AML-193 (cell line): ENCODE measurements around the gene PLA2G4D.
A peak's percentile ranks its signal among the peaks of the same experiment; 100 is the strongest.

ENCODE experiments used
- DNase-seq, 2 experiments: peaks; one replicate each; lab custom pipeline; 2025; lab: John Stamatoyannopoulos, UW

The PLA2G4D gene

GRCh38 chr15:42094512-42094963 is at the start of gene PLA2G4D:
Gene PLA2G4D (minus strand): TSS chr15:42094562. CDS start chr15:42094459, 103 bp downstream.
- no peak for DNase-seq

GRCh38 chr15:42143356-42143755 is 49.0 kb upstream of the PLA2G4D start:
- DNase-seq = no peak

GRCh38 chr15:42141795-42142667 is 47.7 kb upstream of the PLA2G4D start:
- no peak for DNase-seq

- DNase-seq = no peak
Observed at GRCh38 chr15:42141246-42141645, 46.9 kb upstream of the PLA2G4D start.

- DNase-seq = no peak
Observed at GRCh38 chr15:42140383-42141070, 46.2 kb upstream of the PLA2G4D start.

GRCh38 chr15:42139596-42139995 is 45.2 kb upstream of the PLA2G4D start:
- DNase-seq = no peak

- DNase-seq = no peak
Observed at GRCh38 chr15:42138968-42139386, 44.6 kb upstream of the PLA2G4D start.

GRCh38 chr15:42138411-42138810 is 44.0 kb upstream of the PLA2G4D start:
- DNase-seq = no peak

GRCh38 chr15:42137461-42138261 is 43.3 kb upstream of the PLA2G4D start:
- peak; percentile 63 to 70 for DNase-seq

GRCh38 chr15:42136513-42136912 is 42.2 kb upstream of the PLA2G4D start:
- DNase-seq = no peak

GRCh38 chr15:42135351-42135750 is 41.0 kb upstream of the PLA2G4D start:
- DNase-seq = no peak

- DNase-seq = no peak
Observed at GRCh38 chr15:42134617-42135245, 40.4 kb upstream of the PLA2G4D start.

GRCh38 chr15:42133886-42134502 is 39.6 kb upstream of the PLA2G4D start:
- DNase-seq = peak; percentile 39 to 61

GRCh38 chr15:42133356-42133755 is 39.0 kb upstream of the PLA2G4D start:
- no peak for DNase-seq

GRCh38 chr15:42131826-42132806 is 37.8 kb upstream of the PLA2G4D start:
- DNase-seq = no peak

- no peak for DNase-seq
Observed at GRCh38 chr15:42131006-42131405, 36.6 kb upstream of the PLA2G4D start.

- DNase-seq = no peak
Observed at GRCh38 chr15:42130246-42130986, 36.1 kb upstream of the PLA2G4D start.

- no peak for DNase-seq
Observed at GRCh38 chr15:42129364-42129763, 35.0 kb upstream of the PLA2G4D start.

GRCh38 chr15:42128476-42128875 is 34.1 kb upstream of the PLA2G4D start:
- no peak for DNase-seq
